ENCODE data around the gene RFNG. TPM values are rescaled to one million over a fixed set of nuclear protein-coding genes. Genes with fewer than 3 reads are reported as not detected.
A peak's percentile ranks its signal among the peaks of the same experiment; 100 is the strongest.

RFNG gene
- total RNA-seq, 1 donor from 2014 or later: 13.6 TPM

DNA sequence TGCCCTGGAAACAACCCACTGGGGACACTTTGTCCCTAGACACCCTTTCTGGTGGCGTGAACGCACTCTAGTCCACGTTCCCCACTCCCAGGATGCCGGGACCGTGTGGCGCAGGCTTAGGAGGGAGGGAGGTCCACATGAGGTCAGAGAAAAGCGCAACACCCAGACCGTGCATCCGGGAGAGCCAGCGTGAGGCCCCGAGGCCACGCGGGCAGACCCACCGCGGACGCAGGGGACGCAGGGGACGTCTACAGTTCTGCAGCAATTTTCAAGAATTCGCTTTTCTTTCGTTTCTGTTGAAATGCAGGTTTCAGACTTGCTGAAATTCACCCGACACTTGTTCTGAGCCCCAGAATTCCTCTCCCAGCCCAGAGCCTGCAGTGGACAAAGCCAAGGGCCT, 4.7 kb downstream of the RFNG start:
- H3K4me1 Mint-ChIP-seq: peaks cover 10% of the 10 kb centered on the region
- H3F3A ChIP-seq (ENCODE audit: low read depth): peaks cover 3% of the 10 kb centered on the region
- no peak overlapping the region for H3K27ac Mint-ChIP-seq
- no peak overlapping the region for H3K4me2 ChIP-seq
- DNase-seq (ENCODE audit: low spot score): no peak
- no peak overlapping the region for H2AFZ ChIP-seq (replicated peaks)
- H3K9me3 Mint-ChIP-seq: no peaks in the 10 kb centered on the region
- H3K9ac ChIP-seq: no peak overlapping the region
- no peaks in the 10 kb centered on the region for H4K20me1 ChIP-seq (ENCODE audit: low read depth)
- no peaks in the 10 kb centered on the region for H3K9me3 ChIP-seq (ENCODE audit: low read depth)
- H3K27me3 ChIP-seq: no peaks in the 10 kb centered on the region
- no peak overlapping the region for H3K4me3 Mint-ChIP-seq
- no peaks in the 10 kb centered on the region for H3K79me2 ChIP-seq (ENCODE audit: low read depth)
- H3K4me3 ChIP-seq: no peak overlapping the region
- H3K36me3 Mint-ChIP-seq: peaks cover 6% of the 10 kb centered on the region
- H3K4me1 ChIP-seq: no peaks in the 10 kb centered on the region
- H3K36me3 ChIP-seq: no peaks in the 10 kb centered on the region
- H3K27me3 Mint-ChIP-seq (ENCODE audit: insufficient read depth, low read depth): peaks cover 2% of the 10 kb centered on the region
- H3K27ac ChIP-seq: no peak overlapping the region
- TF ChIP-seq EZH2phosphoT487 (IDR thresholded peaks at IDR 0.05) (no peak), EZH2 (IDR thresholded peaks at IDR 0.05) (no peak)
- TF ChIP-seq, protein P1, sequence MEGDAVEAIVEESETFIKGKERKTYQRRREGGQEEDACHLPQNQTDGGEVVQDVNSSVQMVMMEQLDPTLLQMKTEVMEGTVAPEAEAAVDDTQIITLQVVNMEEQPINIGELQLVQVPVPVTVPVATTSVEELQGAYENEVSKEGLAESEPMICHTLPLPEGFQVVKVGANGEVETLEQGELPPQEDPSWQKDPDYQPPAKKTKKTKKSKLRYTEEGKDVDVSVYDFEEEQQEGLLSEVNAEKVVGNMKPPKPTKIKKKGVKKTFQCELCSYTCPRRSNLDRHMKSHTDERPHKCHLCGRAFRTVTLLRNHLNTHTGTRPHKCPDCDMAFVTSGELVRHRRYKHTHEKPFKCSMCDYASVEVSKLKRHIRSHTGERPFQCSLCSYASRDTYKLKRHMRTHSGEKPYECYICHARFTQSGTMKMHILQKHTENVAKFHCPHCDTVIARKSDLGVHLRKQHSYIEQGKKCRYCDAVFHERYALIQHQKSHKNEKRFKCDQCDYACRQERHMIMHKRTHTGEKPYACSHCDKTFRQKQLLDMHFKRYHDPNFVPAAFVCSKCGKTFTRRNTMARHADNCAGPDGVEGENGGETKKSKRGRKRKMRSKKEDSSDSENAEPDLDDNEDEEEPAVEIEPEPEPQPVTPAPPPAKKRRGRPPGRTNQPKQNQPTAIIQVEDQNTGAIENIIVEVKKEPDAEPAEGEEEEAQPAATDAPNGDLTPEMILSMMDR (IDR thresholded peaks at IDR 0.05): no peak

DNA sequence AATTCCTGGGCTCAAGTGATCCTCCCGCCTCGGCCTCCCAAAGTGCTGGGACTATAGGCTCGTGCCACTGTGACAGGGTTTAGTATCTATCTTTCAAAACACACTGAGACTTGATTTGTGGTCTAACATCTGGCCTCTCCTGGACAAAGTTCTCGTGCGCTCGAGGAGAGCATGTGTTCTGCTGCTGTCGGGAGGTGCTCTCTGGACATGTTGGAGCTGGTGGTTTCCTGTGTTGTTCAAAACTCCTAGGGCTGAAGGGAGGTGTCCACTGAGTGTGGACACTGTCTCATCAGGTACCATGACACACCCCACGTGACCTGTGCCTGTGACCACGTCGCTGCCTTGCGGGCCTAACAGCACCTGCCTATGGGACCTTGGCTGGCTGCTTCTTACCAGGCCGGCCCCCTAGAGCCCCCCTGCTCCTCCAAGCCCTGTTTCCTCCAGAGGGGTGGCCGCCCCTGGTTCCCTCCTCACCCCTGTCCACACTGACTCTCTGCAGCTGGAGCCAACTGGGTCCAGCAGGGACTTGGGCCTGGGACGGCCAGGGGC, 5.6 kb downstream of the RFNG start:
- Histone ChIP-seq H3K36me3 (no peaks in the 10 kb centered on the region), H3K9ac (no peak overlapping the region), H3K4me2 (no peak overlapping the region), H3K27me3 (no peaks in the 10 kb centered on the region), H4K20me1 (ENCODE audit: low read depth) (no peaks in the 10 kb centered on the region), H3K4me3 (no peak overlapping the region), H3K9me3 (ENCODE audit: low read depth) (no peaks in the 10 kb centered on the region), H2AFZ (replicated peaks) (no peak overlapping the region), H3F3A (ENCODE audit: low read depth) (peaks cover 3% of the 10 kb centered on the region), H3K79me2 (ENCODE audit: low read depth) (no peaks in the 10 kb centered on the region), H3K27ac (no peak overlapping the region), H3K4me1 (no peaks in the 10 kb centered on the region)
- H3K36me3 Mint-ChIP-seq: peaks cover 6% of the 10 kb centered on the region
- H3K27ac Mint-ChIP-seq: peak overlapping the region; percentile 57
- peaks cover 17% of the 10 kb centered on the region for H3K4me1 Mint-ChIP-seq
- TF ChIP-seq EZH2 (IDR thresholded peaks at IDR 0.05) (no peak), EZH2phosphoT487 (IDR thresholded peaks at IDR 0.05) (no peak)
- TF ChIP-seq, protein P1 (IDR thresholded peaks at IDR 0.05): no peak
- peaks cover 6% of the 10 kb centered on the region for H3K9me3 Mint-ChIP-seq
- H3K4me3 Mint-ChIP-seq: no peak overlapping the region
- peaks cover 4% of the 10 kb centered on the region for H3K27me3 Mint-ChIP-seq (ENCODE audit: insufficient read depth, low read depth)
- no peak for DNase-seq (ENCODE audit: low spot score)

DNA sequence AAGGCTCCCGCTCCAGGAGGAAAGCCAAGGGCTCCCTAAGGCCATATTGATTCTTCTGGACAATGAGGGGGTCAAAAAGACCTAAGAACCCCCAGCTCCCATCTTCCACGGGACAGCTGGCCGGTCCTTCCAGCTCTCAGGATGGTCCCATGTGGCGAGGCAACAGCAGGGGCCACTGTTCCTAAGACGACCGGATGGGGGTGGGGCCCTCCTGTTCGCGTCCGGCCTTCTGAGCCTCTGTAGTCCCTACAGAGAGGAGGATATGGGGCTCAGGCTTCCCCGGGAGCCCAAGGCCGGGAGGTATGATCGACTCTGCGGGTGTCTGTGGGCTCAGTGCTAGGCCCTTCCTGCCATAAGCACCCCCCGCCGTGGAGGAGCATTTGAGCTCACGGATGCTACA, 8.1 kb downstream of the RFNG start:
- no peak for DNase-seq (ENCODE audit: low spot score)
- no peaks in the 10 kb centered on the region for H3K36me3 ChIP-seq
- H3K9ac ChIP-seq: no peak overlapping the region
- no peaks in the 10 kb centered on the region for H3K4me1 ChIP-seq
- peak overlapping the region; percentile 89 for H2AFZ ChIP-seq (replicated peaks)
- Mint-ChIP-seq H3K27ac (no peak overlapping the region), H3K36me3 (peaks cover 6% of the 10 kb centered on the region), H3K4me1 (peaks cover 24% of the 10 kb centered on the region), H3K9me3 (peaks cover 9% of the 10 kb centered on the region), H3K4me3 (no peak overlapping the region), H3K27me3 (ENCODE audit: insufficient read depth, low read depth) (peaks cover 6% of the 10 kb centered on the region)
- no peak overlapping the region for H3K4me2 ChIP-seq
- TF ChIP-seq EZH2phosphoT487 (IDR thresholded peaks at IDR 0.05) (no peak), EZH2 (IDR thresholded peaks at IDR 0.05) (no peak)
- TF ChIP-seq, protein P1 (IDR thresholded peaks at IDR 0.05): no peak
- no peaks in the 10 kb centered on the region for H3K79me2 ChIP-seq (ENCODE audit: low read depth)
- peaks cover 3% of the 10 kb centered on the region for H3F3A ChIP-seq (ENCODE audit: low read depth)
- H3K4me3 ChIP-seq: no peak overlapping the region
- H3K9me3 ChIP-seq (ENCODE audit: low read depth): no peaks in the 10 kb centered on the region
- no peaks in the 10 kb centered on the region for H3K27me3 ChIP-seq
- no peak overlapping the region for H3K27ac ChIP-seq
- H4K20me1 ChIP-seq (ENCODE audit: low read depth): no peaks in the 10 kb centered on the region

All from neural progenitor cell (in vitro differentiated cells).